Loucy (cell line): Measurements from ENCODE around the gene CISD1.
"Not testable (repeated sequence)": the region's sequence is repeated elsewhere in the genome, so short reads cannot be mapped to it uniquely, and the experiment has no call there.

ENCODE experiments used
- EZH2phosphoT487 ChIP-seq: fragments of 200-600 bp; IDR thresholded peaks from 2 replicates; pipeline ENCODE4 v1.6.1; 2018; ENCODE audit warnings: antibody characterized with exemption, mild to moderate bottlenecking, moderate library complexity, borderline replicate concordance
- TF ChIP-seq, protein P1 (sequence below): fragments of 200-600 bp; sonication (generic); conservative IDR thresholded peaks from 2 replicates; pipeline ENCODE4 v1.5.1; 2014; ENCODE audit warnings: mild to moderate bottlenecking, antibody characterized with exemption, low read length

- TF ChIP-seq, protein P1, sequence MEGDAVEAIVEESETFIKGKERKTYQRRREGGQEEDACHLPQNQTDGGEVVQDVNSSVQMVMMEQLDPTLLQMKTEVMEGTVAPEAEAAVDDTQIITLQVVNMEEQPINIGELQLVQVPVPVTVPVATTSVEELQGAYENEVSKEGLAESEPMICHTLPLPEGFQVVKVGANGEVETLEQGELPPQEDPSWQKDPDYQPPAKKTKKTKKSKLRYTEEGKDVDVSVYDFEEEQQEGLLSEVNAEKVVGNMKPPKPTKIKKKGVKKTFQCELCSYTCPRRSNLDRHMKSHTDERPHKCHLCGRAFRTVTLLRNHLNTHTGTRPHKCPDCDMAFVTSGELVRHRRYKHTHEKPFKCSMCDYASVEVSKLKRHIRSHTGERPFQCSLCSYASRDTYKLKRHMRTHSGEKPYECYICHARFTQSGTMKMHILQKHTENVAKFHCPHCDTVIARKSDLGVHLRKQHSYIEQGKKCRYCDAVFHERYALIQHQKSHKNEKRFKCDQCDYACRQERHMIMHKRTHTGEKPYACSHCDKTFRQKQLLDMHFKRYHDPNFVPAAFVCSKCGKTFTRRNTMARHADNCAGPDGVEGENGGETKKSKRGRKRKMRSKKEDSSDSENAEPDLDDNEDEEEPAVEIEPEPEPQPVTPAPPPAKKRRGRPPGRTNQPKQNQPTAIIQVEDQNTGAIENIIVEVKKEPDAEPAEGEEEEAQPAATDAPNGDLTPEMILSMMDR = not testable (repeated sequence)
- TF ChIP-seq EZH2phosphoT487 = not testable (repeated sequence)
These were observed 24.3 kb upstream of the CISD1 start for GRCh38 chr10:58244666-58245065.
